Left renal pelvis (tissue), 4 donors: Measurements from ENCODE around the gene HPS1. TPM values are rescaled to one million over a fixed set of nuclear protein-coding genes. Genes with fewer than 3 reads are reported as not detected.

Experiments
- DNase-seq, 4 donors: peaks; one replicate each; pipeline ENCODE4 v3.0.0-alpha.2; 2013; ENCODE audit warnings: low read depth in 4 of 4, low spot score in 3 of 4
- polyA plus RNA-seq, 4 donors: library from polyadenylated mRNA; unstranded; fragments of 120-200 nt; gene quantifications; one replicate each; pipeline ENCODE4 v1.2.1, GENCODE V29; 2013; ENCODE audit not compliant: insufficient read length in 4 of 4

The HPS1 gene
- polyA plus RNA-seq, 4 donors, result 29.6 to 47.4 (median 31.0) TPM

GRCh38 chr10:98370831-98371820, 75.6 kb downstream of the HPS1 start:
- no peak for DNase-seq

GRCh38 chr10:98369801-98370200, 76.9 kb downstream of the HPS1 start:
- no peak for DNase-seq

GRCh38 chr10:98368644-98369043, 78.1 kb downstream of the HPS1 start:
- DNase-seq, result no peak

- DNase-seq, result no peak
Measured at GRCh38 chr10:98367604-98368451, 78.9 kb downstream of the HPS1 start.

Other genes with a start within 250 kb of the HPS1 start
- 10 to 100 TPM in 1 of 4 donors, 1 to 10 TPM in 3; 3.7 to 19.0 (median 4.5) TPM for gene LOXL4, start 178.7 kb downstream of the HPS1 start, polyA plus RNA-seq
- 10 to 100 TPM; 13.4 to 40.3 (median 19.9) TPM for gene PYROXD2, start 31.8 kb downstream of the HPS1 start, polyA plus RNA-seq